GM21390 (cell line): ENCODE measurements around the gene STX19.
"Not testable (repeated sequence)": the region's sequence is repeated elsewhere in the genome, so short reads cannot be mapped to it uniquely, and the experiment has no call there.

Experiments used
- ATAC-seq: cut with Tn5 transposase; IDR thresholded peaks from one replicate; pipeline ENCODE4 v1.9.1; 2021; ENCODE audit not compliant: unreplicated experiment

STX19 gene, protein sequence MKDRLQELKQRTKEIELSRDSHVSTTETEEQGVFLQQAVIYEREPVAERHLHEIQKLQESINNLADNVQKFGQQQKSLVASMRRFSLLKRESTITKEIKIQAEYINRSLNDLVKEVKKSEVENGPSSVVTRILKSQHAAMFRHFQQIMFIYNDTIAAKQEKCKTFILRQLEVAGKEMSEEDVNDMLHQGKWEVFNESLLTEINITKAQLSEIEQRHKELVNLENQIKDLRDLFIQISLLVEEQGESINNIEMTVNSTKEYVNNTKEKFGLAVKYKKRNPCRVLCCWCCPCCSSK

DNA sequence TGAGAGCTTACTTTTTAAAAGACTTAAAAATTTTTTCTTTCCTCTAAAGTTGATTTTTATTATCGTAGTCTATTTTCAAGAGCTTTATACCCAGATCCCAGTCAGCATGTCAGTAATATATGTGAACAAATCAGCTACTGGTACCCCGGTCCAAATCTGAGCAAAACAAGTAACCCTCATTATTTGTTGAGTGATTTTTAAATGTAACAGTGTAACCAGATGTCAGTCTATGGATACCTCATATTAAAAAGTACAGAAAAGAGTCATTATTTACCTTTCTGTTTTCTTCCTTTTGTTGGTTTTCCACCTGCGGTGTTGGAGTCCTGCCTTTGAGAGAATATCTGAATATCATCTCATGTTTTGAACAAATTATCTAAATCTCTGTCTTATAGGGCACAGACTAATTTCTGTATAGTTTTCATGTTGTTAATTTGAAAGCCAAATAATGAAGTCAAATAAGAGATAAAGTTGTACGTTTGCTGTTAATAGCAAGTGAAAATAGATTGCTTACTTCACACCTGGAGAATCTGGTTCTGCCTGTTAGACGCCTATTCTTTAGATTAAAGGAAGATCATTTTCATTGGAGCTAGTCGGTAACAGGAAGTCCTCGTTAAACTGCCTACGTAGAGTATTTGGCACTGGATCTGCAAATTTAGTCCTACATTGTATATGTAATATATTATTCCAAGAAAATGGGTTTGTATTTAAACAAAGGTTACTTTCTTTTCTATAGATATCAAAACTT is at the start of gene STX19:
TSS of gene STX19 (minus strand) at position 505 of the 745 bp plus-strand sequence. CDS start 13,328 bp downstream, outside the sequence.
- ATAC-seq, result no peak

DNA sequence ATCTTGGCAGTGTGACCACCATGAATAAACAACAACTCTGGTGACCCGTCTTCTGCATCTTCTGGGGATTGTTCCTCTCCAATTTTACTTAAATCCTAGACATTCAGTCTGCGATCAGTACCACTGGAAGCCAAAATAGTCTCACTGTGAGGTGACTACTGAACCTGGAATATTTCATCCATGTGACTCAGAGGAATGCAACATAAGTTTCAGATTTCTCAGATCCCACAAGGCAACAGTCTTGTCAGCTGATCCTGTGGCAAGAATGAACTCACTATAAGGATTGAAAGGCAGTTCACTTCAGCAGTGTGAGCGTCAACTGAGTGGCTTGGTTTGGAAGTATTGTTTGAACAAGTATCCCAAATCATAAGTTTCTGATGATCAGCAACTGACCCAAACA is 47.7 kb upstream of the STX19 start:
- no peak for ATAC-seq

DNA sequence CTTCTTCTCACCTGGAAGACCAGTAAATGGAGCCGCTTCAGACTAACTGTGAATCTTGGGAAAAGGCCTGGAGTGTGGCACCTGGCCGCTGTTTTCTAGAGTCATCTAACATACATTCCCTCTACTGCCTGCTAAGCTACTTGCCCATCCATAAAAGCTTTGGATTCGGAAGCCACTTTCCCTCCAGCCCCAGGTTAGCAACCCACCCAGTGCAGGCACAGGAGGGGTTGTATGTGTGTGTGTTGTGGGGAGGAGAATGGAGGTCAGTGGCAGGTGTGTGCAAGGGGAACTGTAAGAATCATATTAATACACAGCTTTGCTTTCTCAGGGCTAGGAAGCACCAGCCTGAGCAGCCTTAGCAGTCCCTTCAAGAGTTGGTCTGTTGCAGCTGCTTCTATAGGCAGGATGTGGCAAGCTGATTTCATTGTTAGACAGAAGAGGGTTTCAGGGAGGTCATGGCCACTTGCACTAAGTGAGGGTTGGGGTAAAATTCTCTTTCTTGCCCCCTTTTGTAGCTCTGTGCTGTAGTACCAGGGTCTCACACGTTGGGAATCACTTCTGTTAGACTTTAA is 43.4 kb upstream of the STX19 start:
- ATAC-seq, result peak; percentile 52

DNA sequence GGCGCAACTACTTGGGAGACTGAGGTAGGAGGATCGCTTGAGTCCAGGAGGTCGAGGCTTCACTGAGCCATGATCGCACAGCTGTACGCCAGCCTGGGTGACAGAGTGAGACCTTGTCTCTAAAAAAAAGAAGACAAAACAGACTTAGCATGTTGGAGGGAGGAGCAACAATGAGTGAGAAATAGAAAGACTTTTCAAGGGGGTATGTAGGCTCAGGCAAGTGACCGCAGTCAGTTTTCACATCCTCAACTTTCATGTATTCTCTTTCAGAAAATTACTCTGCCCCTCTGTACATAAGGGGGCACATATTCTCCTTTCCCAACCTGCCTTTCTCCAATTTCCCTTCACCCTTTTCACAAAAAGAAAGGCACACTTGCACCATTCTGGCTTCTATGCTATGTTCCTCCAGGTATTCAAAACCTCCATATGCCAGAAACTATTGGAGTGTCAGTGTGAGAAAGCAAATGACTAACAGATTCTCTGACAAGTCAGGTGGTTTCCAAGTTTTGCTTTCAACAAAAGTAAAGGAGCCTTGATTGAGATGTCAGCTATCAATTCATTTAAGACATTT is 42.0 kb upstream of the STX19 start:
- ATAC-seq, result peak; percentile 57

DNA sequence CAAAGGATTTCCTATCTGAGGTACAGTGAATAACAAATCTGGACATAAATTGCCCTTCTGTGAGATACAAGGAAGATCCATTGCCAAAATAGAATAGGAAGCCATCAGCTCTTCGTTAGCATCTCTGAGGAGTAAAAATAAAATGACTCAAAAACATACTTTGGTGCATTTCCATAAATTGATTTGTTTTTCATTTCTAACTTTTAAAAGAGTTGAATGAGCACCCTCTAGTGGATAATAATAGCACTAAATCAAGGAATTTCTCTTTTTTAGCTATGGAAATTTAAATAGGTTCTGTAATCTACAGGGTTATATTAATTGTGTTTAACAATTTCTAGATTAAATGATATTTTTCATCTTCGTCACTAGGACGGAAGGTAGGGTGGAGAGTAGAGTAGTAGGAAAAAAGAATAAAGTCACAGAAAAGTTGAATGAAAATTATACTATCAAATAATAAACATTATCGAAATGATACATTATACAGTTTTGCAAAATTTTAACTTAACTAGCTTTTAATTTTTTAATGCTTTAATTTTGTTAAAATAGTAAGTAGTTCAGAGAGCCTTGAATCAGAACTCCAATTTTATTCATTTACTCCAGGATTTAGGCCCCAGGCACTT is 40.9 kb upstream of the STX19 start:
- ATAC-seq, result no peak

DNA sequence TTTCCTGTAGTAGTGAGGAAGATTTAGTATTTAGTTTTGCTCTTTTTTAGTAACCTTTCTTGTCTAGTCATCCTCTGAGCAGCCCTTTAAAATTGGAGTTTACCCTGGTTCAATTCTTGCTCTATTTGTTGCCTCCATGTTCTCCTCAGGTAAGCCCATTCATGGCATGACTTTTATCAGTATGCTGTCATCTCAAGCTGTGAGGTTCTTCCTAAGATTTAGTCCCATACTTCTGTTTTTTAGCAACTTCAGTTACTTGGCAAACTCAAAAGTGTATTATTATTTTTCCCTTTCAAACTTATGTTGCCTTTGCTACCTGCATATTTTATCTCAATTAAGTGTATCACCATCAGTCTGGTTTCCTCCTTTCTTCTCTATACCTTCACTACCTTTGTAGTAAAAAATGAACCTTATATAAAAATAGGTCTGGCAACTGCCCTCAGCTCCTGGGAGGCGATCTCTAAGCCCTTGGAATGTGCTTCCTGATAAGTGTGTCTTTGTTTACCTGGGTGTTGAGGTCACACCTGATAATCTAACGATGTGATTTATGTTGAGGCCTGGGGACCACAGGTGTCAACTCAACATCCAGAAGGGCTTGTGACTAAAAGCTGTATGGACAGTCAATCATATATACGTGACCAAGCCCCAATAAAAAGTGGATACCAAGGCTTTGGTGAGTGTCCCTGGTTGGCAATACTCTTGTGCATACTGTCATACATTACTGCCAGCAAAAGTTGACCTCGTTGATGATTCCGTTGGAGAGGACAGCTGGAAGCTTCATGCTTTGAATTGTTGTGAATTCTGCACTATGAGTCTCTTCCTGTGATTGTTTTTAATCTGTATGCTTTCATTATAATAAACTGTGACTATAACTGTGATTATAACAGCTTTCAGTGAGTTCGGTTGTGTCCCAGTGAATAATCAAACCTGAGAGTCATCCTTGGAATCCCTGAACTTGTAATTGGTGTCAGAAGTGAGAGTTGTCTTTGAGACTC is 38.4 kb upstream of the STX19 start:
- ATAC-seq, result no peak

DNA sequence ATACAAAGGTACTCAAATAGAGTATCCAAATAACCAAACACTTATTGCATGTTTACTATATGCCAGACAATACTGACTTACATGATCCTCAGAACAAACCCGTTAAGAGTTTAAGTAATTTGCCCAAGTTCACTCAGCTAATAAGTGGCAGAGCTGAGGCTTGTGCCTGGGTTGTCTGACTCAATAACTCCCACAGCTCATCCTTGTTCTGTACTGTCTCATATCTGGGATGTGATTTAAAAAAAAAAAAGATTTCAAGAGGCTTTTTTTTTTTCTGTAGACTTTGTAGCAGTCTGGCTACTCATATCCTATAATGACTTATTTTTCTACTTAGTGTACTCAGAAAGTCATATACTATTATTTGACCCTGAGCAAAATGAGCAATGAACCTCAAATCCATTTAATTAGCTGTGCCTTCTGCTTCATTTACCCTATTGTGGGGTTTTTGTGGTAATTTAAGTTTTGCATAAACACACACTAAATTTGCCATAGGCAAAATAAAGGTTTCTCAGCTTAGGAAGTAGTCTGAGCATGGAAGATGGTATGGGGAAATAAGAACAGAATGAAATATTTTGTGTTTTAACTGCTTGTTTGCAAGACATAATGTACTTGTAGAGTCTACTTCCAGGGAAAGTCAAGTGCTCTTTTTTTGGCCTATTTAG is 37.6 kb upstream of the STX19 start:
- ATAC-seq, result no peak

DNA sequence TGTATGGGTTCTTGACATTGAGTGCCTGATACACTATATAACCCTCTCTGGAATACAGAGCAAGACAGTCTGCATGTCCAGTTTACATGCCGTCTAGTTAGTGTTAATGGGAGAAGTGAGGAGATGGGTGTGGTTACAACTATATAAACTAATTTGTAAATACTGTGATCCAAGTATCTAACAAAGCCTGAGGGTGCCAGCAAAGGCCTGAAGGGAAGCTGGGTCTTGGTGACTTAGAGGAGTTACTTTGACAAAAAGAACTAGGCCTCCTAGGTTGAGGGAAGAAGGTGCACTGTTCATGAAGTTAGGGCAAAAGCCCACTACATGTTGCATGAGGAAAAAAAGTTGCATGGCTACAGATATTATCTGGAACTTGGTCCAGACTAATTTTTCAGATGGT is 36.7 kb upstream of the STX19 start:
- ATAC-seq, result no peak

DNA sequence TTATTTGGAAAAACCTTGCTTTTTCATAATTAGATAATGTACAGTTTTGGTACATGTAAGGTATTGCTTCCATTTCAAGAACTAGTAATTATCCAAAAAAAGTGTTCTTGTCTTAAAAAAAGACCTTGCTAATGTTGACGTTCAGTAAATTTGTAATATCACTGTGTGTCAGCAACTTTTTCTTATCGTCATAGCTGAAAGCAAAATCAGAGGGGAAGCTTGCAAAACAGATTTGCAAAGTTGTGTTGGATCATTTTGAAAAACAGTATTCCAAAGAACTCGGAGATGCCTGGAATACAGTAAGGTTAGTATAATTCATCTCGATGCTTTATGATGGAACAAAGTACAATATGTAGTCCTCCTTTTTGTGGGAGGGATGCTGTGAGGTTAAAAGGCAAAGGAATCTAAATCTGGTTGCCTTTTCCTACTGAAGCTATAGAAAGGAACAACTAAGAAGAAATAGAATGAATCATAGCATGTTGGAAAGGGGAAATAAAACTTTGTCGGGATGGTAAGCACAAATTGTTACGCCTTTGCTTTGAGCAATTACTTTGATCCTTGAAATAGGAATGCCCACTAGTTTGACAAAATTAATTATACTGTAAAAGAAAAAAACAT is 36.0 kb upstream of the STX19 start:
- ATAC-seq, result no peak

DNA sequence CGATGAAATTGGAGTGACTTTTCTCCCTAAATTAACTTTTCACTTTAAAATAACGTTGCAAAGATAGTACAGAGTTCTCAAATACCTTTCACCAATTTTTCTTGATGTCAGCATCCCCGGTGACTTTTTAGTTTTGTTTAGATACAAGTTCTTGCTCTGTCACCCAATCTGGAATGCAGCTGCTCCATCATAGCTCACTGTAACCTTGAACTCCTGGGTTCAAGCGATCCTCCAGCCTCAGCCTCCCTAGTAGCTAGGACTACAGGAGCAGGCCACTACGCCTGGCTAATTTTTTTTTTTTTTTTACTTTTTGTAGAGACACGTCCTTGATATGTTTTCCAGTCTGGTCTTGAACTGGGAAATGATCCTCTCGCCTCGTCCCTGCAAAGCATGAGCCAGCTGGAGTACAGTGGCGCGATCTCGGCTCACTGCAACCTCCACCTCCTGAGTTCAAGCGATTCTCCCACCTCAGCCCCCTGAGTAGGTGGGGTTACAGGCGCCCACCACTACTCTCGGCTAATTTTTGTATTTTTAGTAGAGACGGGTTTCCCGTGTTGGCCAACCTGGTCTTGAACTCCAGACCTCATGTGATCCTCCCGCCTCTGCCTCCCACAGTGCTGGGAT is 35.2 kb upstream of the STX19 start:
- ATAC-seq, result no peak

DNA sequence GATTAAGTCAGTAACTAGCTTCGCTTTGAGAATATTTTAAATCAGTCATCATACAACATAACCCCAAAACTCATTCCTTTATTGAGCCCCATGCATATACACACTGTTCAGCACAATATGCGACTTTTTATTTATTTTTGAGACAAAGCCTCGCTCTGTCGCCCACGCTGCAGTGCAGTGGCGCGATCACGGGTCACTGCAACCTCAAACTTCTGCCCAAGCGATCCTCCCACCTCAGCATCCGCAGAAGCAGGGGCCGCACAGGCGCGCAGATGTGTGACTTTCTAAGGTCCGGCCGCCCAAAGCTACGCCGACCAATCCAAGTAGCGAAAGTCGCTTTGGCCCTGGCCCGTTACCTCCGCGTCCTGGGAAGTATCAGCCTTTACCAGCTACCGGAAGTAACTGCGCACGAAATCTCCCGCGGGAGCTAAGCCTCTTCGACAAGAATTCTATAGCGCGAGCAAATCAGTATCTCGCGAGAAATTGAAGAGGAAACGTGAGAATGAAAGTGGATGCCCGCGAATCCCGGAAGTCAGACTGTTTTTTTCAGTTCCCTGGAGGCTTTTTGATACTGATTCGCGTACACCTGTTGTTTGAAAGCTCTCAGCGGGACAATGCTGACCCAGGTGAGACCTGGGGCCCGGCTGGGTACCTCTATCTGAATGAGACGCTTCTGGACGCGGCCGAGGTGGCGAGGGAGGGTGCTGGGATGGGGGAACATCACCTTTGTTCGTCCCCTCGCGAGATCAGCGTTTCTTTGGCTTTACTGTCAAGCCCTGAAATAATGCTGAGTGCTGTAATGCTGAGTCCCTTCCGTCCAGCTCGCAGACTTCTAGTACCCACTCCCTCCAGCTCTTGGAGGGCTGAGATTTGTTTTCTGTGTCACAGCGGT is 34.4 kb upstream of the STX19 start, which contains the start of the genes DHFR2 and NSUN3:
TSS of gene DHFR2 (minus strand) at position 404 of the 892 bp plus-strand sequence. CDS start 1,405 bp downstream, outside the sequence.
TSS of gene NSUN3 (plus strand) at position 549 of the 892 bp plus-strand sequence. CDS start at position 615, 66 bp downstream.
- peak; percentile 96 for ATAC-seq

DNA sequence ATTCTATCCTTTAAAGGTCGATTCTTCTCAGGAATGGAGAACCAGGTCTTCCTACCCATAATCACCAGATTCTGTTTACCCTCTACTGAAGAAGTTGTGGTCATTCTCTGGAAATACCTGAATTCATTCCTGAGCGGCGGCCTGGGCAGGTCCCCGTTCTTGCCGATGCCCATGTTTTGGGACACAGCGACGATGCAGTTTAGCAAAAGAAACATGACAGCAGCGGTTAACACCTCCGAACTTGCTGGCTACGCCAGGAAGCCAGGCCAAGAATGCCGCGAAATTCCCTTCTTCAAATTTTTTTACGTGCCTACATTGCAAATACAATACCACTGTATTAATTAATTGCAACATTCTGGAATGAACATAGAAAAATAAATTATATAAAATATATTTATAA is 32.9 kb upstream of the STX19 start:
- ATAC-seq, result no peak

DNA sequence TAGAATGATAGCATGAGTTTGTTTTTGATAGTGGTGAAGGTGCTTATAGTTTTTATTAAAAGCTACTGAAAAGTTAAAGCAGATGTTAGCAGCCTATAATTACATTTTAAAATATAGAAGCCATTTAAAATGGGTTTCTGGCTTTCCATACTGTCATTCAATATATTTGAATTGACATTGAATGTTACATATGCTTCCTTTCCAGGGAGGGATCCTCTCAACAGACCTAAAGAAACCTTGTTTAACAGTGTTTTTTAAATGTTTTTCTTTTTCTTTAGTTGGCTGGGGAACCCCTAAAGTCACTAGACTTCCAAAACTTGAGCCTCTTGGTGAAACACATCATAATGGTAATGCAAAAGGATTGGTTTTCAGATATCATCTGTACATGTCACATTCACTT is 22.1 kb upstream of the STX19 start:
- no peak for ATAC-seq

DNA sequence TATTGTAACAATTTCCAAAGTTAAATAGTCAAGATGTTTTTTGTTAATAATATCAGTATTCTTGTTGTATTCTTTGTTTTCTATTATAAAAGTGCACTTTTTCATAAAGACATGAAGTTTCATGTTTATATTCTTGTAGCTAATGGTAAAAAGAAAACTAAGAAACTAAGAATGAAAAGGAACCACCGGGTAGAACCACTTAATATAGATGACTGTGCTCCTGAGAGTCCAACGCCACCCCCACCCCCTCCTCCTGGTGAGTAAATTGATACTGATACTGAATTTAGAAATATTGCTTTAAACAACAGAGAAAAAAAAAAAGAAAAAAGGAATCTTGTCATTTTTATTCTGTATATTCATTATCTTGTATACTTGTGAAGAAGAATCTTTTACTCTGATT is 20.9 kb upstream of the STX19 start:
- no peak for ATAC-seq

DNA sequence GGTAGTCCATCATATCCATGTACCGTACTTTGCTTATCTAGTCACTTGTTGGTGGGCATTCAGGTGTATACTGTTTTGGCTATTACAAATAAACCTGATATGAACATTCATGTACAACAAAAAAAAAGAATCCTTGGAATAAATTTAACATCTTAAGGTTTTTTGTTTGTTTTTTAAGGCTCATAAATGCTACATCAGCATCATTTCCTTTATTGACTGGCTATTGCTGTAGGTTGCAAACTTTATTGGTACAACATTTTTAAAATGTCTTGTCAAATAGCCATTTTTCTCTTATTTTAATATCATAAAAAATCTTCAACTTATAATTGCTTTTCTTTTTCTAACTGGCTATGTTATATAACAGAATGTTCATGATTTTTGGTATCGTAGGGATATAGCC is 18.1 kb upstream of the STX19 start:
- ATAC-seq, result no peak

DNA sequence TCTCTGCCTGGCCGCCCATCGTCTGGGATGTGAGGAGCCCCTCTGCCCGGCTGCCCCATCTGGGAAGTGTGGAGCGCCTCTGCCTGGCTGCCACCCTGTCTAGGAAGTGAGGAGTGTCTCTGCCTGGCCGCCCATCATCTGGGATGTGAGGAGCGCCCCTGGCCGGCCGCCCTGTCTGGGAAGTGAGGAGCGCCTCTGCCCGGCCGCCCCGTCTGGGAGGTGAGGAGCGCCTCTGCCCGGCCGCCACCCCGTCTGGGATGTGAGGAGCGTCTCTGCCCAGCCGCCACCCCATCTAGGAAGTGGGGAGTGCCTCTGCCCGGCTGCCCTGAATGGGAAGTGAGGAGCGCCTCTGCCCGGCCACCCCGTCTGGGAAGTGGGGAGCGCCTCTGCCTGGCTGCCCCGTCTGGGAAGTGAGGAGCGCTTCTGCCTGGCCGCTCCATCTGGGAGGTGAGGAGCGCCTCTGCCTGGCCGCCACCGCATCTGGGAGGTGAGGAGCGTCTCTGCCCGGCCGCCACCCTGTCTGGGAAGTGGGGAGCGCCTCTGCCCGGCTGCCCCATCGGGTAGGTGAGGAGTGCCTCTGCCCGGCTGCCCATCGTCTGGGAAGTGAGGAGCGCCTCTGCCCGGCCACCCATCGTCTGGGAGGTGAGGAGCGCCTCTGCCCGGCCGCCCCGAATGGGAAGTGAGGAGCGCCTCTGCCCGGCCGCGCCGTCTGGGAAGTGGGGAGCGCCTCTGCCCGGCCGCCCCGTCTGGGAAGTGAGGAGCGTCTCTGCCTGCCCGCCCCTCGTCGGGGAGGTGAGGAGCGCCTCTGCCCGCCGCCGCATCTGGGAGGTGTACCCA is 15.9 kb upstream of the STX19 start:
- not testable (repeated sequence) for ATAC-seq

DNA sequence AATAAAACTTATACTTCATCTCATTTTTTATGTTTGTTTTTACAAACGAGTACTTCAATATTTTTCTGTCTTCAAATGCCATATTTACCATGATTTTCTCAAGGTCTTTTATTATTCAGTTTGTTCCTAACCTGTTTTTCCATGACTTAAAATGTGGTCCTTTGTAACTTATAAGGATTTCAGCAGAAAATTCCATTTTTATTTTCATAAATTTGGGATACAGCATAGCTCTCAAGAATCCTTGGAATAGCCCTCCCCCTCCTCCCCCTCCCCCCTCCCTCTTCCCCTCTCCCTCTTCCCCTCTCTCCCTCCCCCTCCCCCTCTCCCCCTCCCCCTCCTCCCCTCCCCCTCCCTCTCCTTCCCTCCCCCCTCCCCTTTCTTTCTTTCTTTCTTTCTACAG is 14.9 kb upstream of the STX19 start:
- ATAC-seq, result no peak
